Neural cell (in vitro differentiated cells): ENCODE data around the gene TPSB2. TPM values are rescaled to one million over a fixed set of nuclear protein-coding genes. Genes with fewer than 3 reads are reported as not detected.

Experiments used
- H2AFZ ChIP-seq: fragments of 200-600, 300-800 bp; sonication (generic), shearing (Covaris generic); 2 replicates; pipeline ENCODE4 v1.6.0; 2014; ENCODE audit warnings: low read depth, mild to moderate bottlenecking, antibody characterized with exemption, low read length, moderate library complexity
- H3F3A ChIP-seq: fragments of 200-600 bp; shearing (Covaris generic); 2 replicates; pipeline ENCODE4 v1.6.1; 2016; ENCODE audit warnings: mild to moderate bottlenecking, moderate library complexity, mixed read lengths, antibody characterized with exemption, low read length; ENCODE audit not compliant: insufficient read depth, poor library complexity, severe bottlenecking
- H3K27ac ChIP-seq: fragments of 200-600, 300-800 bp; sonication (generic), shearing (Covaris generic); 2 replicates; pipeline ENCODE4 v1.5.1; 2014; ENCODE audit warnings: mild to moderate bottlenecking, low read length, moderate library complexity
- H3K27me3 ChIP-seq: fragments of 300-800, 200-600 bp; sonication (generic), shearing (Covaris generic); 2 replicates; pipeline ENCODE4 v1.6.0; 2014; ENCODE audit warnings: mild to moderate bottlenecking, low read depth, low read length, moderate library complexity; ENCODE audit not compliant: insufficient read depth
- H3K36me3 ChIP-seq: fragments of 300-800, 200-600 bp; sonication (generic), shearing (Covaris generic); 2 replicates; pipeline ENCODE4 v1.5.1; 2014; ENCODE audit warnings: mild to moderate bottlenecking, antibody characterized with exemption, low read length, moderate library complexity; ENCODE audit not compliant: insufficient read depth
- H3K4me2 ChIP-seq: fragments of 300-800, 200-600 bp; sonication (generic), shearing (Covaris generic); 2 replicates; pipeline ENCODE4 v1.6.0; 2014; ENCODE audit warnings: mild to moderate bottlenecking, low read length
- H3K4me3 ChIP-seq: fragments of 300-800, 200-600 bp; sonication (generic), shearing (Covaris generic); 2 replicates; pipeline ENCODE4 v1.5.1; 2014; ENCODE audit warnings: mild to moderate bottlenecking, low read length, moderate library complexity
- H3K79me2 ChIP-seq: fragments of 200-600 bp; shearing (Covaris generic); replicated peaks from 2 replicates; pipeline ENCODE4 v1.6.0; 2014; ENCODE audit warnings: mild to moderate bottlenecking, low read length, moderate library complexity; ENCODE audit not compliant: insufficient read depth
- H3K9ac ChIP-seq: fragments of 300-800, 200-600 bp; sonication (generic), shearing (Covaris generic); 2 replicates; pipeline ENCODE4 v1.6.1; 2016; ENCODE audit warnings: mild to moderate bottlenecking, low read length, mixed read lengths
- H3K9me2 ChIP-seq: fragments of 200-600 bp; shearing (Covaris generic); 2 replicates; pipeline ENCODE4 v1.6.1; 2016; ENCODE audit warnings: mild to moderate bottlenecking, low read length, mixed read lengths; ENCODE audit not compliant: insufficient read depth
- H3K9me3 ChIP-seq: fragments of 200-600, 300-800 bp; sonication (generic), shearing (Covaris generic); 2 replicates; pipeline ENCODE4 v1.6.1; 2016; ENCODE audit warnings: mild to moderate bottlenecking, mixed run types, low read length, moderate library complexity, mixed read lengths
- H4K20me1 ChIP-seq: fragments of 200-600 bp; shearing (Covaris generic); 2 replicates; pipeline ENCODE4 v1.6.1; 2016; ENCODE audit warnings: mild to moderate bottlenecking, mixed run types; ENCODE audit not compliant: insufficient read depth
- CTCF ChIP-seq: fragments of 450-650 bp; IDR thresholded peaks from 2 replicates; pipeline ENCODE4 v1.5.1; 2014; ENCODE audit warnings: antibody characterized with exemption, mild to moderate bottlenecking, moderate library complexity; ENCODE audit not compliant: poor library complexity, severe bottlenecking
- EP300 ChIP-seq: fragments of 450-650 bp; conservative IDR thresholded peaks from 2 replicates; pipeline ENCODE4 v1.6.1; 2014; ENCODE audit warnings: antibody characterized with exemption, mild to moderate bottlenecking, moderate library complexity; ENCODE audit not compliant: poor library complexity, severe bottlenecking
- EZH2 ChIP-seq: fragments of 200-600, 300-800 bp; shearing (Covaris generic), sonication (generic); IDR thresholded peaks from 2 replicates; pipeline ENCODE4 v1.6.1; 2014; ENCODE audit warnings: antibody characterized with exemption, low read length, borderline replicate concordance, mild to moderate bottlenecking; ENCODE audit not compliant: insufficient read depth, poor library complexity, severe bottlenecking
- MXI1 ChIP-seq: fragments of 450-650 bp; conservative IDR thresholded peaks from 2 replicates; pipeline ENCODE4 v1.6.1; 2014; ENCODE audit warnings: antibody characterized with exemption, mild to moderate bottlenecking; ENCODE audit not compliant: poor library complexity, severe bottlenecking
- POLR2AphosphoS5 ChIP-seq: IDR thresholded peaks from 2 replicates; pipeline ENCODE4 v1.6.1; 2012
- RAD21 ChIP-seq: fragments of 450-650 bp; conservative IDR thresholded peaks from 2 replicates; pipeline ENCODE4 v1.6.1; 2014; ENCODE audit warnings: antibody characterized with exemption, mild to moderate bottlenecking, moderate library complexity
- REST ChIP-seq: IDR thresholded peaks from 2 replicates; pipeline ENCODE4 v1.6.1; 2012; ENCODE audit warnings: borderline replicate concordance
- SMC3 ChIP-seq: fragments of 450-650 bp; conservative IDR thresholded peaks from 2 replicates; pipeline ENCODE4 v1.6.1; 2014; ENCODE audit warnings: antibody characterized with exemption, mild to moderate bottlenecking, moderate library complexity; ENCODE audit not compliant: poor library complexity
- TAF1 ChIP-seq: IDR thresholded peaks from 2 replicates; pipeline ENCODE4 v1.6.1; 2012; ENCODE audit warnings: low read depth
- polyA plus RNA-seq: library from polyadenylated mRNA; depleted of rRNA; stranded (reverse); fragments of >200 nt; gene quantifications from 2 replicates; pipeline ENCODE4 v1.2.3, GENCODE V29; 2014

The TPSB2 gene
- polyA plus RNA-seq, 1 donor from 2014 or later, result not detected

- Histone ChIP-seq H3K9me2 (no peaks in the 10 kb centered on the region), H3K9ac (no peak overlapping the region), H3K36me3 (no peaks in the 10 kb centered on the region), H3K79me2 (no peaks in the 10 kb centered on the region), H3K9me3 (no peaks in the 10 kb centered on the region), H3K27ac (no peak overlapping the region), H3K4me3 (no peak overlapping the region), H2AFZ (no peak overlapping the region), H3K27me3 (no peaks in the 10 kb centered on the region), H3F3A (no peaks in the 10 kb centered on the region), H4K20me1 (no peaks in the 10 kb centered on the region), H3K4me2 (no peak overlapping the region)
- no peak for TF ChIP-seq EP300
Observed at GRCh38 chr16:1210461-1210860, 19.5 kb downstream of the TPSB2 start.

GRCh38 chr16:1209081-1209480, 20.9 kb downstream of the TPSB2 start:
- H2AFZ ChIP-seq, result no peak overlapping the region
- H3K79me2 ChIP-seq, result no peaks in the 10 kb centered on the region
- H3K4me3 ChIP-seq, result no peak overlapping the region
- no peak overlapping the region for H3K9ac ChIP-seq
- no peaks in the 10 kb centered on the region for H3K36me3 ChIP-seq
- H3K27me3 ChIP-seq, result no peaks in the 10 kb centered on the region
- no peaks in the 10 kb centered on the region for H3K9me3 ChIP-seq
- TF ChIP-seq MXI1, result no peak
- no peak for TF ChIP-seq EZH2
- TF ChIP-seq CTCF, result no peak
- TF ChIP-seq REST, result no peak
- no peak for TF ChIP-seq TAF1
- no peak for TF ChIP-seq RAD21
- no peak for TF ChIP-seq SMC3
- no peak overlapping the region for H3K4me2 ChIP-seq
- no peaks in the 10 kb centered on the region for H3K9me2 ChIP-seq
- H3F3A ChIP-seq, result no peaks in the 10 kb centered on the region
- no peaks in the 10 kb centered on the region for H4K20me1 ChIP-seq
- H3K27ac ChIP-seq, result no peak overlapping the region

GRCh38 chr16:1208239-1208830, 21.6 kb downstream of the TPSB2 start:
- no peaks in the 10 kb centered on the region for H3K36me3 ChIP-seq
- TF ChIP-seq EP300, result no peak
- TF ChIP-seq EZH2, result no peak
- no peak for TF ChIP-seq TAF1
- no peak for TF ChIP-seq RAD21
- TF ChIP-seq MXI1, result no peak
- no peak for TF ChIP-seq POLR2AphosphoS5
- TF ChIP-seq REST, result no peak
- TF ChIP-seq CTCF, result no peak
- no peak for TF ChIP-seq SMC3

More at GRCh38 chr16:1208239-1208830, 21.6 kb downstream of the TPSB2 start:
- Histone ChIP-seq H3K4me2 (no peak overlapping the region), H3K27ac (no peak overlapping the region), H3F3A (no peaks in the 10 kb centered on the region), H3K9ac (no peak overlapping the region), H4K20me1 (no peaks in the 10 kb centered on the region), H3K79me2 (no peaks in the 10 kb centered on the region), H3K4me3 (no peak overlapping the region), H2AFZ (no peak overlapping the region), H3K27me3 (no peaks in the 10 kb centered on the region), H3K9me2 (no peaks in the 10 kb centered on the region), H3K9me3 (no peaks in the 10 kb centered on the region)
